Neural cell (in vitro differentiated cells): ENCODE results near the gene SPRED1.

Experiments used
- CTCF ChIP-seq: fragments of 450-650 bp; IDR thresholded peaks from 2 replicates; pipeline ENCODE4 v1.5.1; 2014; ENCODE audit warnings: antibody characterized with exemption, mild to moderate bottlenecking, moderate library complexity; ENCODE audit not compliant: poor library complexity, severe bottlenecking
- MXI1 ChIP-seq: fragments of 450-650 bp; conservative IDR thresholded peaks from 2 replicates; pipeline ENCODE4 v1.6.1; 2014; ENCODE audit warnings: antibody characterized with exemption, mild to moderate bottlenecking; ENCODE audit not compliant: poor library complexity, severe bottlenecking
- POLR2AphosphoS5 ChIP-seq: IDR thresholded peaks from 2 replicates; pipeline ENCODE4 v1.6.1; 2012

GRCh38 chr15:38307251-38307650 is 54.6 kb downstream of the SPRED1 start:
- TF ChIP-seq POLR2AphosphoS5: no peak
- no peak for TF ChIP-seq MXI1
- TF ChIP-seq CTCF: no peak
